ENCODE results near the gene GNPTAB.

- no peak for TF ChIP-seq CTCF (conservative IDR thresholded peaks at IDR 0.05; ENCODE audit: low read length)
- no peak for TF ChIP-seq EZH2phosphoT487 (IDR thresholded peaks at IDR 0.05; ENCODE audit: borderline replicate concordance, low read depth, low read length)
Measured at GRCh38 chr12:101761781-101762180, 69.0 kb downstream of the GNPTAB start.
